ENCODE measurements around the gene OR52I2.

Gene OR52I2

GRCh38 chr11:4543561-4543960 lies 38.0 kb upstream of the OR52I2 start:
- Histone ChIP-seq H3K79me2 (ENCODE audit: control insufficient read depth, low read length) (no peaks in the 10 kb centered on the region), H3K4me1 (ENCODE audit: control insufficient read depth, low read length) (no peaks in the 10 kb centered on the region), H3K4me3 (ENCODE audit: low read length) (no peak overlapping the region), H3K4me2 (ENCODE audit: low read length) (no peak overlapping the region), H3K27ac (ENCODE audit: low read depth, low read length) (no peak overlapping the region), H3K36me3 (ENCODE audit: control insufficient read depth, low read length) (no peaks in the 10 kb centered on the region), H3K9me3 (ENCODE audit: control insufficient read depth, insufficient read depth, low read length) (no peaks in the 10 kb centered on the region), H3K9me2 (replicated peaks; ENCODE audit: control insufficient read depth, low read length) (no peaks in the 10 kb centered on the region; the same call in 1 of the 2 replicates), H3F3A (ENCODE audit: control insufficient read depth, insufficient read depth) (no peaks in the 10 kb centered on the region), H4K20me1 (ENCODE audit: control insufficient read depth, insufficient read depth, low read depth, low read length) (no peaks in the 10 kb centered on the region), H3K27me3 (ENCODE audit: control insufficient read depth, low read length) (0 out of 2 replicates have a peak, but pooled peaks cover 3% of the 10 kb centered on the region)
- TF ChIP-seq CTCF (IDR thresholded peaks at IDR 0.05; ENCODE audit: low read depth, low read length, poor library complexity, severe bottlenecking), result no peak
- TF ChIP-seq EZH2phosphoT487 (IDR thresholded peaks at IDR 0.05; ENCODE audit: borderline replicate concordance, low read length), result no peak

GRCh38 chr11:4544891-4545290 lies 36.7 kb upstream of the OR52I2 start, which contains the start of gene OR52M1:
Gene OR52M1, plus strand, starts transcription at chr11:4545191. Its CDS starts 0 bp downstream, at chr11:4545191.
- H3K9me3 ChIP-seq (ENCODE audit: control insufficient read depth, insufficient read depth, low read length), result no peaks in the 10 kb centered on the region
- 0 out of 2 replicates have a peak, but pooled peaks cover 3% of the 10 kb centered on the region for H3K27me3 ChIP-seq (ENCODE audit: control insufficient read depth, low read length)
- no peaks in the 10 kb centered on the region for H4K20me1 ChIP-seq (ENCODE audit: control insufficient read depth, insufficient read depth, low read depth, low read length)
- no peak within 1 kb of the TSS for H3K4me3 ChIP-seq (ENCODE audit: low read length)
- no peak for TF ChIP-seq EZH2phosphoT487 (IDR thresholded peaks at IDR 0.05; ENCODE audit: borderline replicate concordance, low read length)
- TF ChIP-seq CTCF (IDR thresholded peaks at IDR 0.05; ENCODE audit: low read depth, low read length, poor library complexity, severe bottlenecking), result no peak
- H3K9me2 ChIP-seq (replicated peaks; ENCODE audit: control insufficient read depth, low read length), result no peaks in the 10 kb centered on the region; the same call in 1 of the 2 replicates
- H3K79me2 ChIP-seq (ENCODE audit: control insufficient read depth, low read length), result no peaks in the 10 kb centered on the region
- no peak within 1 kb of the TSS for H3K4me2 ChIP-seq (ENCODE audit: low read length)
- no peaks in the 10 kb centered on the region for H3K4me1 ChIP-seq (ENCODE audit: control insufficient read depth, low read length)
- H3K27ac ChIP-seq (ENCODE audit: low read depth, low read length), result no peak within 1 kb of the TSS
- H3K36me3 ChIP-seq (ENCODE audit: control insufficient read depth, low read length), result no peaks in the 10 kb centered on the region
- H3F3A ChIP-seq (ENCODE audit: control insufficient read depth, insufficient read depth), result no peaks in the 10 kb centered on the region

- Histone ChIP-seq H3K36me3 (ENCODE audit: control insufficient read depth, low read length) (no peaks in the 10 kb centered on the region), H3F3A (ENCODE audit: control insufficient read depth, insufficient read depth) (no peaks in the 10 kb centered on the region), H3K9me3 (ENCODE audit: control insufficient read depth, insufficient read depth, low read length) (no peaks in the 10 kb centered on the region), H3K4me1 (ENCODE audit: control insufficient read depth, low read length) (no peaks in the 10 kb centered on the region), H3K79me2 (ENCODE audit: control insufficient read depth, low read length) (no peaks in the 10 kb centered on the region), H3K4me2 (ENCODE audit: low read length) (no peak overlapping the region), H3K27me3 (ENCODE audit: control insufficient read depth, low read length) (no peaks in the 10 kb centered on the region), H3K4me3 (ENCODE audit: low read length) (no peak overlapping the region), H3K9me2 (replicated peaks; ENCODE audit: control insufficient read depth, low read length) (no peaks in the 10 kb centered on the region; the same call in 1 of the 2 replicates), H4K20me1 (ENCODE audit: control insufficient read depth, insufficient read depth, low read depth, low read length) (no peaks in the 10 kb centered on the region), H3K27ac (ENCODE audit: low read depth, low read length) (no peak overlapping the region)
- TF ChIP-seq EZH2phosphoT487 (IDR thresholded peaks at IDR 0.05; ENCODE audit: borderline replicate concordance, low read length), result no peak
- TF ChIP-seq CTCF (IDR thresholded peaks at IDR 0.05; ENCODE audit: low read depth, low read length, poor library complexity, severe bottlenecking), result no peak
Observed at GRCh38 chr11:4546878-4547277, 34.7 kb upstream of the OR52I2 start.
